IPS-15b (cell line): ENCODE measurements around the gene GHRHR.

Source experiments
- H3K27me3 ChIP-seq: one replicate; pipeline ENCODE4 v1.6.1; 2013; ENCODE audit warnings: low read length; ENCODE audit not compliant: control insufficient read depth, insufficient read depth
- H3K36me3 ChIP-seq: one replicate; pipeline ENCODE4 v1.6.1; 2013; ENCODE audit warnings: low read length; ENCODE audit not compliant: control insufficient read depth, insufficient read depth
- H3K4me1 ChIP-seq: one replicate; pipeline ENCODE4 v1.6.1; 2013; ENCODE audit warnings: mild to moderate bottlenecking, low read length; ENCODE audit not compliant: control insufficient read depth, insufficient read depth
- H3K4me3 ChIP-seq: one replicate; pipeline ENCODE4 v1.5.1; 2013; ENCODE audit warnings: low read depth, low read length
- H3K9ac ChIP-seq: one replicate; pipeline ENCODE4 v1.6.1; 2013; ENCODE audit warnings: low read depth, mild to moderate bottlenecking, low read length
- H3K9me3 ChIP-seq: one replicate; pipeline ENCODE4 v1.6.1; 2013; ENCODE audit warnings: mild to moderate bottlenecking, low read length; ENCODE audit not compliant: control insufficient read depth, insufficient read depth

GHRHR gene

DNA sequence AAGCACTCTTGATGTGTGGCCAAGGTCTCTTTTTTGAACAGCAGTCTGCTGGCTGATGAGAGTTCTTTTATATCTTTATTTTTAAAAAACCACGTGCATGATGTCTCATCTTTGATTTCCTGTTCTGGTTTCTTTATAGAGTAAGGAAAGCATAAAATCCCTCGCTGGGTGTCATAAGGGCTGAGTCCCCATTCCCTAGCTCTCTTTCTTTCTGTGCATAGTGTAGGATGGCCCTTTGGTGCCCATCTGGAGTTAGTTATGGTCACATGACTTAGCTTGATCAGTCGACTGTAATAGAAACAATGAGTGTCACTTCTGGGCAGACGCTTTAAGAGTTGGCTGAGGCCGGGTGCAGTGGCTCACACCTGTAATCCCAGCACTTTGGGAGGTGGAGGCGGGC is 38.5 kb downstream of the GHRHR start:
- Histone ChIP-seq H3K4me3 (no peak overlapping the region), H3K4me1 (peaks cover 2% of the 10 kb centered on the region), H3K27me3 (no peaks in the 10 kb centered on the region), H3K9me3 (no peaks in the 10 kb centered on the region), H3K9ac (no peak overlapping the region), H3K36me3 (no peaks in the 10 kb centered on the region)

DNA sequence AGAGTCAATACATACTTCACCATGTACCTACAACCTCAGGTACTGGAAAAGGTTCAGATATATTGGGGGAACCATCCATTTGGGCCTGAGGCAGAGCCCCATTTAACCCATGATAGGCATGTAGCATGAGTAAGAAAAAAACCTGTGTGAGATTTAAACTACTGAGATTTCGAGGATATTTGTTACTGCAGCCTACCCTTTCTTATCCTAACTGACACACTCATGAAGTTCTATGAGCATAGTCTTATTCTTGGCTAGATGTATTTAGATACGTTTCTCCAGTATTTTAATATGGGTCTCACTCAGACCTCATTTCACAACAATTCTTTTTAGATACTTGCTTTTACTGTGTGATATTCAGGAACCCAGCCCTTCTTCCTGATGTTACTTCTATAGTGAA is 39.3 kb downstream of the GHRHR start:
- Histone ChIP-seq H3K36me3 (no peaks in the 10 kb centered on the region), H3K9me3 (no peaks in the 10 kb centered on the region), H3K27me3 (no peaks in the 10 kb centered on the region), H3K9ac (no peak overlapping the region), H3K4me3 (no peak overlapping the region), H3K4me1 (peaks cover 2% of the 10 kb centered on the region)

DNA sequence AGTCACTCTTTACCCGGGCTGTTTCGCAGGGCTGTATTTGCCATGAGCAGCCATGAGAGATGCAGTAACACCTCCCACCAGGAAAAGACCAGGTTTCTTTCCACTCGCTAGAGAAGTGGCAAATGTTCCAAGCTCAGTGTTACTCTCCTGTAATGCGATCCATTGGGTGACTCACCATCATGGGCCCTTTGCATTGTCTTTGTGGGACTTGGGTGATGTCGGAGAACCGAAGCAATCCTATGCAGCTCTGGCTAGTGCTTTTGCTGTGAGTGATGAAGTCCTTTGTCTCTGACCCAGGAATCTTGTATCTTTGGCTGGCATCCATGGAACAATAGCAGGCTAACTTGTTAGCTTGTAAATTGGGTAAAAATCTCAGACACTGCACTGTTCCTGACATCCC is 40.0 kb downstream of the GHRHR start:
- Histone ChIP-seq H3K27me3 (no peaks in the 10 kb centered on the region), H3K4me1 (peaks cover 2% of the 10 kb centered on the region), H3K4me3 (no peak overlapping the region), H3K9ac (no peak overlapping the region), H3K36me3 (no peaks in the 10 kb centered on the region), H3K9me3 (no peaks in the 10 kb centered on the region)

DNA sequence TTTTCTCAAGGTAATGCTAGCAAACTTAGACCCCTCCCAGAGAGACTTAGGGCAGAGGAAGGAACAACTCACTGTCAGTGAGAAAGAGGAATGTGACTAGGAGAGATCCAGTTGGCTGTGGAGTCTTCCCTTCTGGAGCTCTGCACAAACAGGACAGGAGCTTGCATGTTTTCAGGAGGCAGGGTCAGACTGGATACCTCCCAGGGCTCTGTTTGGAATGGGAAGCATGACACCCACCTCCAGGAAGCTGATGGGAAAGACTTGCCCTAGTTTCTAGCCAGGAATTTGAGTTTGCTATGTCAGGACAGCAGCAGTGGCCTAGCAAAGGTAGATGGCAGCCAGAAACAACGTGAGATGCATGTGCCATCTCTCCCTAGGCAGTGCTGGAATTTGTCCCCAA is 40.6 kb downstream of the GHRHR start:
- Histone ChIP-seq H3K27me3 (no peaks in the 10 kb centered on the region), H3K4me3 (no peak overlapping the region), H3K36me3 (no peaks in the 10 kb centered on the region), H3K9me3 (no peaks in the 10 kb centered on the region), H3K4me1 (peaks cover 2% of the 10 kb centered on the region), H3K9ac (no peak overlapping the region)

DNA sequence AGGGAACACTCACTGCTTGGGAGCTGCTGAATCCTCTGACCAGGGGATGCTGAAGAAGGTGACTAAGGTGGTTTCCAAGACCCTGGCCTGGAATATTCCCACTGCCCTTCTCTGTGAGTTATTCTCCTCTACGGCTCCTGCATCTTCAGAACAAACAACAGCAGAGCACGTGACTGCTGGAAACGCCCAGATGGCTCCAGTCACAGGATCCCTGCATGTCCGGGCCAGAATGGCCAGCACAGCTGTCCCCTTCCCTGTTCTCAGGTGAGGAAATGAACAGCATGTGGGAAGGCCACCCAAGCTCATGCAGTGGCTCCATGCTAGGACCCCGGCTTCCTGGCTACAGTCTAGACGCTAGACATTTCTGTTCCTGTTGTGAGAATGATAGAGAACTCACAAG is 43.1 kb downstream of the GHRHR start:
- Histone ChIP-seq H3K4me1 (peaks cover 2% of the 10 kb centered on the region), H3K27me3 (no peaks in the 10 kb centered on the region), H3K9me3 (no peaks in the 10 kb centered on the region), H3K4me3 (no peak overlapping the region), H3K36me3 (no peaks in the 10 kb centered on the region), H3K9ac (no peak overlapping the region)

DNA sequence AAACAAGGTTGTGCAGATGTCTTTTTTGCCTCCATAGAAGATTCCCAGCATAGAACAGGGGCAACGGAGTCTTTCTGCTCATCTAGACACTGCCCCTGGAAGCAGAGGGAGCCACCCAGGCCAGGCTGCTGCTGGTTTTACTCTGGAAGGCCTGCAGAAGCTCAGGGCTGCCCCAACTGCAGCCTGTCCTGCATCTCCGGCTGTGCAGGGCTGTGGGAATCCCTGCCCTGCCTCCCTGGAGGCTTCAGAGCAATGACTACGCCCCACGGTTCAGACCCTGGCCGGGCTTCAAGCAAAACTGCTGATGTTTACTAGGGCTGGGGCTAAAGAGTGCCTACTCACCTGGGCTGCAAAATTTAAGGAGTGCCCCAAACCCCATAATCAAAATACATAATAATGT is 43.9 kb downstream of the GHRHR start:
- H3K4me1 ChIP-seq = peaks cover 2% of the 10 kb centered on the region
- H3K27me3 ChIP-seq = no peaks in the 10 kb centered on the region
- no peaks in the 10 kb centered on the region for H3K36me3 ChIP-seq
- H3K4me3 ChIP-seq = no peak overlapping the region
- no peak overlapping the region for H3K9ac ChIP-seq
- H3K9me3 ChIP-seq = no peaks in the 10 kb centered on the region

DNA sequence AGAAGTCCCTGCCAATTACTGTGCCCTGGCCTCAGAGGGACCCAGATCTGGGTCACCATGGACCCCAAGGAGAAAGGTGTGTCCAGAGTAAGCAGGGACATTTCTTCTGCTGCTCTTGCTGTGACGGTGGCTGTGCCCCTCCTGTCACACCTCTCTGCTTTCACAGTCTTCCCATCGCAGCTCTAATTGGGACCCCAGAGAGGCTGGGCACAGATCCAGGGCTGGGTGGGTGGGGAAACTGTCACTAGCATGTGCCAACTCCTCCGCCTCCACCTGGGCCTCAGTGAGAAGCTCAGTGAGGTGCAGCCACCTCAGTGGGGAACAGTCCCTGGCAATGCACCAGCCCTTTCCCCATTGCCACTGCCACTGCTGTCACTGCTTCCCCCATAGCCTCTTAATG is 51.1 kb downstream of the GHRHR start:
- Histone ChIP-seq H3K4me1 (peaks cover 5% of the 10 kb centered on the region), H3K9ac (no peak overlapping the region), H3K9me3 (no peaks in the 10 kb centered on the region), H3K27me3 (no peaks in the 10 kb centered on the region), H3K4me3 (no peak overlapping the region), H3K36me3 (no peaks in the 10 kb centered on the region)

DNA sequence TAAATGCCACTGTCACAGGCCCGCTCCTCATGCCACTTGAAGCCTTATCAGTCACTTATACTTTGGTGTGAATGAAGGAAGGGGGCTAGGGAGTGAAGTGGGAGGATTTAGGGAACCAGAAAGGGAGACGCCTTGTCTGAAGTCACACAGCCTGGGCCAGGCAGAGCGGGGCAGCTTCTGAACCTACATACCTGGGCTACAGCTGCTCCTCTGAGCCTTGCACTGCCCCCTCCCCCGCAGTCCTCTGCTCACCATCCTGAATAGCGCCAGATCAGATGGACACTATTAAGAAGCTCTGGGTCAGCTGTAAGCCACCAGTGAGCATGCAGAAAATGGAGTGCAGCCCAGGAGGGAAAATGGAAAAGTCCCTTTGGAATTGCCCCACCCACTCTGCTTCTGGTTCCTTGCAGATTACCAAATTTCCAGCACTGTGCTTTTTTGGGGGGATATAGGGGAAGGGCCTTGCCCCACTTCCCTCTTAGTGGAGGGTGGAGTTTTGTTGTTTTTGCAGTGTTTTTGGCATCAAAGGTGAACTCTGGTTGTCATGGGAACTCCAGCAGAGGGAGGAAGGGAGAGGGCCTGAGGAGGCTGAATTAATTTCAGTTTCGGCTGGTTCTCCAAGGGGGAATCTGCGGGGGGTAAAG is 53.4 kb downstream of the GHRHR start:
- Histone ChIP-seq H3K4me3 (no peak overlapping the region), H3K9ac (no peak overlapping the region), H3K36me3 (no peaks in the 10 kb centered on the region), H3K27me3 (no peaks in the 10 kb centered on the region), H3K4me1 (peaks cover 13% of the 10 kb centered on the region), H3K9me3 (no peaks in the 10 kb centered on the region)

DNA sequence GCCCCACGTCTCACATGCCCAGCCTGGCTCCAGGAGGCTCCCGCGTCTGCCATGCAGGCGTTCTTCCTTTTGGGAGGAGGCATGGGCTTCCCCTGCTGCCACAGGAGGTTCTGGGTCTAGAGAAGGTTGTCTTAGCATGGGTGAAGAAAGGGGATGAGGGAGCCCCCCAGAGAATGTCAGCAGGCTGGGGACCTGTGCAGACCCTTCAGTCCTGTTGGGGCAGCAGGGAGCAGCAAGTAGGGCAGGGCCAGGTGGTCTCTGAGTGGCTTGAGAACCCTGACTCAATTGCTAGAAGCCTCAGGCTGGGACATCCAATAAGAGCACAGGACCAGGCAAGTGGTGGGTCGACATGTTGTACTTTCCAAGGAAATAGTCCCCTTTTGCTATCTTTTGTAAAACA is 54.0 kb downstream of the GHRHR start:
- H3K27me3 ChIP-seq = no peaks in the 10 kb centered on the region
- H3K4me1 ChIP-seq = peaks cover 13% of the 10 kb centered on the region
- H3K36me3 ChIP-seq = no peaks in the 10 kb centered on the region
- no peaks in the 10 kb centered on the region for H3K9me3 ChIP-seq
- H3K9ac ChIP-seq = no peak overlapping the region
- no peak overlapping the region for H3K4me3 ChIP-seq

DNA sequence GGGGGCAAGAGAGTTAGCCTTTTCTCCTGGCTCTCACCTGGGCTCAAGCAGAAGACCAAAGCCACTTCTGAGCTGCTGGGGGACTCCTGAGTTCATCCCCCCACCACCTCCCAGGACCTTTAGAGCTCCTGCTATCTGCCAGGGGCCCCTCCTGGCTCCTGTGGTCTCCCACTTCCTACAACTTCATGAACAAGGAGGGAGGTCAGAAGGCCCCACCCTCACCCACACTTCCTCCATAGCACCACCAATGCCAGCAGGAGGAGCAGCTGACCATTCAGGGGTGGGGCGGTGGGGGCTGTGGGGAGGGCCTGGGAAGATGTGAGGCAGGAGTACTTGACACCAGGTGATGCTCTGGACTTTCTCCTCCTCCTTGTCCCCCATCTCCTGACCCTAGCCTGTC is 55.8 kb downstream of the GHRHR start:
- H3K4me1 ChIP-seq = peaks cover 13% of the 10 kb centered on the region
- H3K9me3 ChIP-seq = no peaks in the 10 kb centered on the region
- H3K9ac ChIP-seq = no peak overlapping the region
- H3K36me3 ChIP-seq = no peaks in the 10 kb centered on the region
- H3K4me3 ChIP-seq = no peak overlapping the region
- H3K27me3 ChIP-seq = no peaks in the 10 kb centered on the region

DNA sequence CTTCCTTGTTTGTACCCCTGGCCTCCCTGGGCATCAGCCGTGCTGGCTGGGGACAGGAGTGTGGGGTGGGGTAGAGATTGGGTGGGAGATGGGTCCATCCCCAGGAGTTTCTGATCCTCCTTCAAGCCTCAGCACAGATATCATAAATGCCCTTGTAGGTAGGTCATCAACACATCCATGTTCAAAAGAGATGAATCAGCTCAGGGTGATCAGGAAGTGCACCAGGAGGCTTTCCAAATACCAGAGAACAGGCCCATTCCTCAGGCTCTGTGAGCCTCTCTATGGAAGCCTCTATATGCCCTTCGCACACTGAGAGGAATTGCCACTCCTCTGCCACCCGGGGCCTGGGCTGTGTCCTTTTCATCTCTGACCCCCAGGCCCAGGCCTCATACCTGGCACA is 56.4 kb downstream of the GHRHR start:
- Histone ChIP-seq H3K4me1 (peaks cover 13% of the 10 kb centered on the region), H3K9ac (no peak overlapping the region), H3K27me3 (no peaks in the 10 kb centered on the region), H3K36me3 (no peaks in the 10 kb centered on the region), H3K9me3 (no peaks in the 10 kb centered on the region), H3K4me3 (no peak overlapping the region)

DNA sequence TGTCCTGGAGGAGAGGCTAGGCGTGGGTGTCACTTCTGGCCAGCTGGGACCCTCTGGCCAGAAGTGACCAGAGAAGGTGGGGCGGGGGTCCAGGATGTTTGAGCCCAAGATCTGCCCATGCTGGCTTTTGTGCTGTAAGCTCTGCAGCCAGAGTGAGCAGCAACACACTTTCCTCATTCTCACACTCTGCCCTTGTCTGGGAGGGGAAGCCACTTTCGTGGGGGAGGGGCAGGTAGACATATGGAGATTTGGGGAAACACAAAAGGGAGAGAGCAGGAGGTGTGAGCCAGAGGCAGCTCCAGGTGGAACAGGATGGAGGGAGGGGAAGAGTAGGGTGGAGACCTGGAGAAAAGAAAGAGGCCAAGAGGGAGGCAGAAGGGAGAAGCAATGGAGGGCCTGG is 56.9 kb downstream of the GHRHR start:
- Histone ChIP-seq H3K36me3 (no peaks in the 10 kb centered on the region), H3K4me1 (peaks cover 13% of the 10 kb centered on the region), H3K27me3 (no peaks in the 10 kb centered on the region), H3K9me3 (no peaks in the 10 kb centered on the region), H3K9ac (no peak overlapping the region), H3K4me3 (no peak overlapping the region)
